ENCODE measurements around the gene GFI1B.
"Not testable (repeated sequence)": the region's sequence is repeated elsewhere in the genome, so short reads cannot be mapped to it uniquely, and the experiment has no call there.

The GFI1B gene

DNA sequence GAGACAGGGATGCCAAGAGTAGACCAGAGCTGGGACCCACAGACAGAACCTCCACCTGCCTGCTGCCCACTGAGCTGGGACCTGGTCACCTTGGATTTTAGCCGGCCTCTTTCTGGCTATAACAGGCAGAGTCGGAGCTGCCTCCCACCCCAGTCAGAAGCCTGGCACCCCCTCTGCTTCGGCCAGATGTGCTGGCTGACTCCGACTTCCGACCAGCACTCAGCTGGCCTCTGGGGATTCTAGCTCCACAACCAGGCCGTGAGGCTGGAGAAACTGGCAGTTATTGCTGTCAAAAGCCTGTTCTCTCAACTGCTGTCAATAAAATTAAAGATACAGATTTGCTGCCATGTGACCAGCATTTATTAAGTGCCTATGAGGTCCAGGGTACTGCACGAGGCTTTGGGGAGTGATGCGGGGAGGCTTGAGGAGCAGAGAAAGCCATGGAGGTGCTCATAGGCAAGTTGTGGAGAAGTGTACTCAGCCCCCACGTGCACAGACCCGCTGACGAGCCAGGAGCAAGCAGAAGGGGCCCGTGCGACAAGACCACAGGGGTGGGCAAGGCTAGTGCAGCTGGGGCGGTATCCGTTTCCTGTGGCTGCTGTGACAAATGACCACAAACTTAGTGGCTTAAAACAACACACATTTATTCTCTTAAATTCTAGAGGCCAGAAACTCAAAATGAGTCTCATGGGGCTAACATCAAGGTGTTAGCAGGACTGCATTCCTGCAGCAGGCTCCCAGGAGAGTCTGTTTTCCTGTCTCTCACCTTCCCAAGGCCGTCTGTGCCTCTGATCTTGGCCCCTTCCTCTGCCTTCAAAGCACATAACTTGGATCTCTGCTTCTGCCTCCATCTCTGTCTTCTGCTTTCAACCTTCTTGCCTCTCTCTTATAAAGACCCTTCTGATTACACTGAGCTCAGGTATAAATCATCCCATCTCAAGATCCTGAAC is 13.1 kb downstream of the GFI1B start:
- no peak for DNase-seq

DNA sequence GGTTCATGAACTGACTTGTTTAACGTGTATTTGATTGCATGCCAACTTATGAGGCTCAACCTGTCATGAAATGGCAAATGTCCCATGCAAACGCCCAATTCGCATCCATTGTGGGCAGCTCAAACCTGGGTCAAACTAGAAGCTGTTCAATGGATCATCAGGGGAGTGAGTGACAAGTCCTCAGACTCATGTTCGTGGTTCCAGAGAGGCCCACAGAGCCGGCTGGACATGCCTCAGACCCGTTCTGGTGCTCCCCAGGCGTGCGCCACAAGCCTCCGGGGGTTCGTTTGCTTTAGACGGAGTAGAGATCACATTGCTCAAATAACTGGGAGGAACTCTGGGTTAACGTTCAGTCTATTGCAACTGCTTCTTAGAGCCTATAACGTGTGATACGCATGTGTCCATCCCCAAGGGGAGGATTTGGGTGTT is 15.0 kb downstream of the GFI1B start:
- no peak for DNase-seq

DNA sequence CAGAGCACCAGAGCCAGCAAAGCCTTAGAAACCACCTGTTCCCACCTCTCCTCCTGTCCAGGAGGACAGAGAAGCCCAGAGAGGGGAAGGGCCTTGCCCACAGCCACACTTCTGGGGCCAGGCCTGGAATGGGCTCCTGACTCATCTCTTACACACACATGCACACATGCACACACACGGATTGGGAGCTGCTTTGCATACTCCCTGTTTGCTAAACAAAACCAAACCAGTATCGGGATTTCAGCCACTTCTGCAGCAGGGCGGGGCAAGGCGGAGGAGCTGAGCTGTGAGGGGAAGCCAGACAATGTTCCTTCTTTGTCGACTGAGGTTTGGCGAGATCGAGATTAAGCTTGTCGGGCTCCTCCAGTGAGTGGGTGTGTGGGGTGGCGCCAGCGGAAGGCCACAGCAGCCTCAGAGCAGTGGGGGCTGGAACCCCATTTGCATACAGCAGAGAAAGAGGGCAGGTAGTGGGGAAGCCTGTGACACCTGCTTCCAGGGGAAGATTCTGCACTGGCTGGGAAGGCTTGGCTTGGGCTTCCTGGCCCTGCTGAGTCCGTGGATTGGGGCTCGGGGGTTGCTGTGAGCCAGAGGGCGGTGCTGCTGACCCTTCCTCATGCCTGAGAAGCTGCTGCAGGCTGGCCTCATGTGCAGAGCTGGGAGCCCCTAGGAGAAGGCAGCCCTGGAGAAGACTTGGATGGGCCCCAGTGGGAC is 16.1 kb downstream of the GFI1B start:
- no peak for DNase-seq

DNA sequence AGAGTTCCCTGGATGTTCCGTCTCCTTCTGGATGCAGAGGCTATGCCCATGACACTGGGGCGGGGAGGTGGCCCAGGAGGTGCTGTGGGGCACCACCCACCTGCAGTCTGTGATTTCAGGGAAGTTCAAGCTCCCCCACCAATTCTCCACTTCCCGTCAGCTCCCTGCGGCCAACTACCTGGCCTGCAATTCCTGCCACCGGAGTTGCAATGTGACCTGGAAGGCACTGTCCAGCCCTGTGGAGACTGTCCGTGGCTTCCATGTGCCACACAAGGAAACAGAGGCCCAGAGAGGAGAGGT is 16.6 kb downstream of the GFI1B start:
- DNase-seq, result no peak

DNA sequence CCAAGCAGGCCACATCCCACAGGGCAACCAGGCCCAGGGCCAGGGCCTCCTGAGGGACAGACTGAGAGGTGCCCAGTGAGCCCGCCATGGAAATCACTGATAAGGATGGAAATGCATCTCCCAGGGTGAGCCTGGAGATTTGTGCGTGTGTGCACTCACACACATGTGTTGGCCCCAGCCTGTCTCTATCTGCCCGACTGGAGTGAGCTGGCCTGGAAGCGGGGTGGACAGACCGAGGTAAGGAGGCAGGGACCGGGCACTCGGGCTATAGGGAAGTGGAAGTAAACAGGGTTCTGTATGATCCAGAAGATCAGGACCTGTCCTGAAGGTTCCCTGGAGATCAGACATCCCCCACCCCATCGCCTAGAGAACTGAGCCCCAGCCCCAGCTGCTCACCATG is 17.4 kb downstream of the GFI1B start:
- no peak for DNase-seq

DNA sequence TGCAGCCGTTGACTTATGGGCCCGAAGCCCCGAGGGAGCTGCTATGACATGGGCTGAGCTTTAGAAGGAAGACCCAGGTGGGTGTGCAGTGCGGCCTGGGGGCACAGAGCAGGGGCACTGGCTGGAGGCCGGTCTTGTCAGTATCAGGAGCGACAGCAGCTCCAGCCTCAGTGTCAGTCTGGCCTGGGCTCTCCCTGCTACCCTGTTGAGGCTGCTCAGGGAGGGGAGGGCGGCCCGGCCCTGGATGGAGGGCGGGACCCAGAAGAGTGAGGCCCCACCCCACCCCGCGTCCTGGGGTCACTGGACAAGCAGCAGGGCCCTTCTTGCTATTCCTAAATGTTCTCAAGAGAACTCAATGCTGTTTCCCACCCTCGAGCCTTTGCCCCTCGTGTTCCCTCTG is 18.0 kb downstream of the GFI1B start:
- DNase-seq, result no peak

DNA sequence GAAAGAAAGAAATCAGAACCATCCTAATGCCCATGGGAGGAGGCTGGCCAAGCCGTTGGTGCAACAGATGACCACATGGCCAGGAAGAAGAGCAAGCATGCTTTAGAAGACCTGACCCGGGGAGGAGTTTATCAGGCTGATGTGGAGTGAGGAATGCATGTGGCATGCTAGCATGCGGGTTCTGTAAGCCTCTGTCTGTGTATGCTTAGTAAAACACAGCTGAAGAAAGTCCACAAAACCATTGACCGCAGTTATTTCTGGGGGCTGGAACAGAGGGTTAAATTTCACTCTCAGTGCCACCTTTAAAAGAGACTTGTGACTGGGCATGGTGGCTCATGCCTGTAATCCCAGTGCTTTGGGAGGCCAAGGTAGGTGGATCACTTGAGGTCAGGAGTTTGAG is 19.1 kb downstream of the GFI1B start:
- no peak for DNase-seq

DNA sequence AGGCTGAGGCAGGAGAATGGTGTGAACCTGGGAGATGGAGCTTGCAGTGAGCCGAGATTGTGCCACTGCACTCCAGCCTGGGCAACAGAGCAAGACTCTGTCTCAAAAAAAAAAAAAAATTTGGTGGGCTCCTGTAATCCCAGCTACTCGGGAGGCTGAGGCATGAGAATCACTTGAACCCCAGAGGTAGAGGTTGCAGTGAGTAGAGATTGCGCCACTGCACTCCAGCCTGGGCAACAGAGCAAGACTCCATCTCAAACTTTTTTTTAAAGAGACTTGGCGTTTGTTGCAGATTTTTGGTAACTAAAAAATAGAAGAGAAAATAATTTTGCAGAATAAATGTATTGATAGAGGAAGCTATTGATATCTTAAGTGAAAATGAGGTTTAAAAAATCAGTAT is 19.7 kb downstream of the GFI1B start:
- DNase-seq, result not testable (repeated sequence)

DNA sequence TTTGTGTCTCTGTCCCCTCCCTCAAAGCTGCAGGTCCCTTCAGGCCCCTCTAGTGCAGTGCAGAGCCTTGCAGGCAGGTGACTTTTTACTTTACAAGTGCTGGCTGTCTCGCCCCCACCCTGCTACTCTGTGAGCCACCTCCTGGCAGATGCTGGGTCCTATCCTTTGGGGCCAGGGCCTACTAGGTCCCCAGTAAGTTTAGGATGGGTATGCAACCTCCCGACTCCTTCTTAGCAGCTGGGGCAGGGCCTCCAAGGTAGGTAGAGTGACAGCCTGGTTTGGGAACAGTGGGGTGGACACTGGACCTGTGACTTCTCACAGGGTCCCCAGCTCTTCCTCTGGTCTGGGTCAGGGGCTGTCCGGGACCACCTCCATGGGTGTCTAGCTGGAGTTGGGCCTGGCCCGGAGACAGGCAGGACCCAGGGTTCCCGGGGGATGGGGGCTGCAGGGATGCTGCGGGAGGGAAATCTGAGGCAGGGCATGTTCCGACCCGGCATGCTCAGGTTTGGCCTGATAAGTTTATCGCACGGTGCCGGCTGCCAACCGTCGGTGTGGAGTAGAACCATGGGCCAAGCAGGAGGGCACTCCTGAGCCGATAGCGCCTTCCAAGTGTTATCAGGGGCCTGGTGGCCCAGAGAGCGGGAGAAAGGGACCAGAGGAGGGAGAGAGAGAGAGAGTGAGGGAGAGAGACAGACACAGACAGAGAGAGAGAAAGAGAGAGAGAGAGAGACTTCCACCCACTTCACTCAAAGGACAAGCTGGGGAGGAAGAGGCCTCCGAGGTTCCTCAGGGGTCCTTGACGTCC is 20.5 kb downstream of the GFI1B start:
- DNase-seq, result no peak

DNA sequence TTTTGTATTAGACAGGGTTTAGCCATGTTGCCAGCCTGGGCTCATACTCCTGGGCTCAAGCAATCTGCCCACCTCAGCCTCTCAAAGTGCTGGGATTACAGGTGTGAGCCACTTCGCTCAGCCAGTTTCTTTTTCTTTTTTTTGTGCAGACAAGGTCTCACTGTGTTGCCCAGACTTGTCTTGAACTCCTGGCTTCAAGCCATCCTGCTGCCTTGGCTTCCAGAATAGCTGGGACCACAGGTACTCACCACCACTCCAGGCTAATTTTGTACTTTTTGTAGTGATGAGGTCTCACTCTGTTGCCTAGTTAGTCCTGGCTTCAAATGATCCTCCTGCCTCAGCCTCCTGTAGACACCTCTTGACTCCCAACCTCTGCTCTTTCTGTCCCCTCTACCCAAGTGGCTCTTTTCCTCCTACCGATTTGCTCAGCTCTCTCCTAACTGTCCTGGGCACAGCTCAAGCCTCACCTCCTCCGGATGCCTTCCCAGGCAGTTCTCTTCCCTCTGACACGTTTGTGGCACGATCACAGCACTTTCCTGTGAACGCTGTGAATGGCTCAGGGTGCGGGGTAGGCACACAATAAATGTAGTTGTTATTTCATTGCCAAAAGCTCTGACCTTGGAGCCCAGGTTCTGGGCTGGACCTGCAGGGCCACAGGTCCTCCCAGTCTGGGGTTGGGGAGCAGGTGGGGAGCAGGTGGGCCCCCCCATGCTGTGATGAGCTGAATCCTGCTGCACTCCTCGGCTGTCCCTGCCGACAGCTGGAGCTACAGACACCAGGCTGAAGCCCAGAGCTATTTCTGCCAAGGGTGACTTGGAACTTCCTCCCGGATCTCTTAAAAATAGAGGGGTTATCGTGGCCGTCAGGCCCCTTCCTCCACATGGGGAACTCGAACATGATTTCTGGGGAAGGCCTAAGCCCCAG is 23.9 kb downstream of the GFI1B start:
- DNase-seq, result no peak

DNA sequence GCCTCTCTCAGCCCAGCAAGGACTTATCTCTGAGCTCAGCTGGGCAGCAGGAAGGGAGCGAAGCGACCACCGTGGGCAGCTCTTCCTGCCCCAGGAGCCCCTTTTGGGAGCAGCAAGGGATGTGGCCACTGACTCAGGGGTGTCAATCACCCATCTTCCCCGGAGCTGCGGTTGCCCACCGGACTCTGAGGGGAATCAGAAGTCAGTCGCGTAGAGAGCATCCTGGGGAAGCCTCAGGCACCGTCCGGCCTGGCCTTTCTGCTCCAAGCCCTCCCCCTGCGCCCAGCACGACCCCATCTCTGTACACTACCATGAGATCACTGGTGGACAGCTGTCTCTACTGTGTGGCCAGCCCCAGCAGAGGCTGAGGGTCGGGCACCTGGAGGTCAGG is 24.6 kb downstream of the GFI1B start:
- no peak for DNase-seq

DNA sequence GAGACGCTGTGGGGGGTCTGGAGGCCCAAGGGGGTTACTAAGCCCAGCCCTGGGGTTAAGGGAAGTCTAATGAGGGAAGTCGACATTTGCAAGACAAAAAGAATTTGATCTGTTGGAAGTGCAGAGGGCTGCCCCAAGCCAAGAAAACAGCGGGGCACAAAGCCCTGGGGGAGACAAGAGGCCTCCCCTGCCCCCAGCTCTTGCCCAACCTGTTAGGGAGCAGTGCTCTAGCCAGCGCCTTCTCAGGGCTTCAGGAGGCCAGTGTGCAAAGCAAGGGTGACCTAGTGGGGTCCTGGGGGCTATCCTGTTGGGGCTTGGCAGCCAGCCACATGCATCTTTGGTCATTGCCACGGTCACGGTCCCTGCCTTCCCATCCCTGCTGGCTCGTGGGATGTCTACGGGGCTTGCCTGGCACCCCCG is 25.2 kb downstream of the GFI1B start:
- DNase-seq, result no peak

DNA sequence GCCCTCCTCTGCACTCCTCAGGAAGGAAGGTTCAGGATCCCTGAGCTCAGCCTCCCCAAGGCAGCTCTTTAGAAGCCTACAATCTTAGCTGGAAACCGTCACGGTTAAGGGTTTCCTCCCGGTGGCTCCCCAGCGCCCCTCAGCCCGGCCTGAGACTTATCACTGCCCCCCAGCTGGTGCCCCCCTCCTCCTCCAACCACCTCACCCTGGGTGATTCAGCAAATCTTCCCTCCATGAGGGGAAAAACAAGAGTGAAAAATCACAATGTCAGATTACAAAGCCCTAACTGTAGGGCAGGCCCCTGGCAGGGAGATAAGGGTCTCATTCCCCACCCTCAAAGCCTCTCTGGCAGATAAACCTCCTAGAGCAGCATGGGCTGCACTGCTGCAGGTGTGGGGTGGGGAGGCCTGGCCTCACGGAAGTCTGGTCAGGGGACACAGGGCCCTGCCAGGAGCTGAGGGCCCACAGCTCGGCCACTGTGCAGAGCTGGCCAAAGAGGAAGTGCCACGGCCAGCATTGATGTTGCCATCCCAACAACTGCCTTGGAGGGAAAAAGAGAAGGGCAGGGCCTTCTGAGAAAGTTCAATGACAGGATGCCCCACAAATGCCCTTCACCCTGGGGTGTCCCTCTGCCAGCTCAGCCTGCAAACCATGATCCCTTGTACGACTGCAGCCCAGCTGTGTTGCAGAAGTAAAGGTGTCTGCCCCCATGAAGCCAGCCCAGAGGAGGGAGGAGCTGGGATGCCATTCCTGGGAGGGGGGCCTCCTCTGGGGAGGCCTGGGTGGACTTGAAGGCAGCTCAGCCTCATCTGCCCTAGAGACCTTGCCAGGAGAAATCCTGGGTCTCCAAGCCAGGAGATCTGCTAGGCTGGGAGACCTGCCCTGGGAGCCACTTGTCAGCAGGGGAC is 25.9 kb downstream of the GFI1B start:
- DNase-seq, result no peak

DNA sequence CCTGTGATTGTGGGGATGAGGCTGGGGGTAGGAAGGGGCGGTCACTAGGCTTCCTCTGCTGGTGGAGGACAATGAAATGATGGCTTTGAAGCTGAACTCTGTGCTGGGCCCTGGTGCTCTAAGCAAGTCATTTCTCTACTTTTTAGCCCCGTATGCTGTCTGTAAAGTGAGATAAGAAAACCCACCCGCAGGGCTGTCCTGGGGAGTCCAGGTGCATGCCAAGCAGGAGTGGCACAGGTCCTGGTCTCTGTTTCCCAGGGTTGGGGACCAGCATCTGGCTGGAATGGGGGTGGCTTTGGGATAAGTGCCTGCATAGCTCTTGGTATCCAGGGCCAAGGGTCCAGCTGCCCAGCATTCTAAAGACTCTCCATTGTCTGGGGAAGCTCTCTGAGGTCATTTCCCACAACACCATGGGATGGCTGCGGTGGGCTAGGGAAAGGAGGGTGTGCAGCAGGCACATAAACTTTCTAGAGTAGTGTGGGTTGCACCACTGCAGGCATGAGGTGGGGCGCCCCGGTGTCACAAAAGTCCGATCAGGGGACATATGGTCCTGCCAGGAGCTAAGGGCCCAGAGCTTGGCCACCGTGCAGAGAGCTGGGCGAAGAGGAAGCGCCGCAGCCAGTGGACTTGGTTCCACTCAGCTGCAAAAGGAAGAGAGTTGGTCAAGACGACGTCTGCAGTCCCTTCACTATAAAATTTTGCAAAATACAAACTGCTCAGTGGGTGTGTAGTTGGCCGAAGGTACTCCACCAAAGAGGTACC is 26.7 kb downstream of the GFI1B start:
- no peak for DNase-seq

DNA sequence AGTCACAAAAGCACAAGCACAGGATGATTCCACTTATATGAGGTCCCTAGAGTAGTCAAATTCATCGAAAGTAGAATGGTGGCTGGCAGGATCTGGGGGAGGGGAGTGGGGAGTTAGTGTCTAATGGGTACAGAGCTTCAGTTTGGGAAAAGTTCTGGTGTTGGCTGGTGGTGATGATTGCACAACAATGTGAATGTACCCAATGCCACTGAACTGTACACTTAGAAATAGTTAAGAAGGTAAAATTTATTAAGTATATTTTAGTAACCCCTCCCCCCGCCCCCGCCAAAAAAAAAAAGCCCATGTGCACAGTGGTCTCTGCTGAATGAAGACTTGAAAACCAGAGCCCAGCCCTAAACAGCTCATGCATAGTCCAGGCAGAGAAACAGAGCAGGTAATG is 27.5 kb downstream of the GFI1B start:
- no peak for DNase-seq

DNA sequence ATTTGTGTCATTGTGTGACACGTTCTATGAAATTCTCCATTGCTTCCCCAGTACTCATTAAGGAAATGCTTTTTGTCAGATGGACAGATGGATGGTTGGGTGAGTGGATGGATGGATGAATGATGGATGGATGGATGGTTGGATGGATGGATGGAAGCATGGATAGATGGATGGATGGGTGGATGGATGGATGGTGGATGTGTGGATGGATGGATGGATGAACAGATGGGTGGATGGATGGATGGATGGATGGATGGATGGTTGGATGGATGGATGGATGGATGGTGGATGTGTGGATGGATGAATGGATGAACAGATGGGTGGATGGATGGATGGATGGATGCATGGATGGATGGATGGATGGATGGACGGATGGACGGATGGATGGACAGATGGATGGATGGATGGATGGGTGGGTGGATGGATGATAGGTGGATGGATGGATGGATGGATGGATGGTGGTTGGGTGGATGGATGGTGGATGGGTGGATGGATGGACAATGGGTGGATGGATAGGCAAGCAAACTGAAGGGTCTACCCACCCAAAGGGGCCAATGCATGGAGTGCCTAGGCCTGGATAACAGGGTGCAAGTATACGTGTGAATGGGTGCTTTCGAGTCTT is 28.3 kb downstream of the GFI1B start:
- DNase-seq, result no peak

DNA sequence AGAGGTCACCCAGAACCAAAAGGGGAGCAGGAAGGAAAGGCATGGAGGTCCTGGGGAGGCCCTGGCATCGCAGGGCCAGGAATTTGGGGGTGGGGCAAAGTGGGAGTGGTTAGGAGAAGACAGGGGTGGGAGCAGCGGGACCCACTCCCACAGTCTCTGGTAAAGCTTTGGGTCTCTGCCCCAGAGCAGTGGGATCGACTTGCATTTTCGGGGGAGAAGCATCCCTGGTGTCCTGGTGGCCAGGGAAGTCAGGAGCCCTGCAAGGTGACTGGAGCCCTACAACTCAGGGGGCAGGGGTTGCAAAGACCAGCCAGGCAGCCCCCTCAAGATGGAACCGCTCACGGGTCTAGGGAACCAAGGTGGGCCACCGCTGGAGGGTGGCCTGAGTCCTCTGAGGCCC is 29.9 kb downstream of the GFI1B start:
- no peak for DNase-seq

DNA sequence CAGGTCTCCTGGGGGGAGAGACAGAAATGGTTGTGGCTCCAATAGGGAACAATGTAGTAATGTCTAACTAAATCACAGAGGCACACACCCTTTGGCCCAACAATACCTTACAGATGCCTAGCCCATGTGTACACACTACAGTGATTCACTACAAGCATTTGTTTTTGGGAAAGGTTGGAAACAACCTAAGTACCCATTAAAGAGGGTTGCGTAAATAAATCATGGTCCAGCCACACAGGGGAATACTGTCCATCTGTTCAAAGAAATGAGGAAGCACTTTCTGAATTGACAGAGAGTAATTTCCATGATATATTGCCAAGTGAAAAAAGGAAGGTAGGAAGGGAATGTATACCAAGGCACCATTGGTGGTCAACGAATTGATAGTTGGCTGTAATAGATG is 30.3 kb downstream of the GFI1B start:
- DNase-seq, result no peak

DNA sequence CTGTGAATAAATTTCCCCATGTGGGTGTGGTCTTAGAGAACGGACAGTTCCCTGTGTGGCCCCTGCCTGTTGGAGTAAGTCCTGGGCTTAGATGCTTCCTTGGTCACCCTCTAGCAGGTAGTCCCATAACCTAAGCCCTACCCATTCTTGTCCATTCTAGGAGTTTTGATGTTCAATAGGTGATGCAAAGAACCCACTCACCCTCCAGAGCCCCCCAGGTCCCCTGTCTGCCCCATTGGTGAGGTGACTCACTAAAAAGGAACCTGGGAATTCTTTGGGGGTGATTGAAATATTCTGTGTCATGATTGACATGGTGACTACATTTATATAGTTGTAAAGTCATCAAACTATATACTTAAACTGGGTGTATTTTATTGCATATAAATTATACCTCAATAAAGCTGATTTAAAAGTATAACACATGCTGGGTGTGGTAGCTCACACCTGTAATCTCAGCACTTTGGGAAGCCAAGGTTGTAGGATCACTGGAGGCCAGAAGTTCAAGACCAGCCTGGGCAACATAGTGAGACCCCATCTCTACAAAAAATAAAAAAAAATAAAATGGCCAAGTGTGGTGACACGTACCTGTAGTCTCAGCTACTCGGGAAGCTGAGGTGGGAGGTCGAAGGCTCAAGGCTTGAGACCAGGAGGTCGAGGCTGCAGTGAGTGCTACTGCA is 31.6 kb downstream of the GFI1B start:
- DNase-seq, result no peak
